Chondrocyte (in vitro differentiated cells): ENCODE data around the gene LILRA5. TPM values are rescaled to one million over a fixed set of nuclear protein-coding genes. Genes with fewer than 3 reads are reported as not detected.
"Not testable (repeated sequence)": the region's sequence is repeated elsewhere in the genome, so short reads cannot be mapped to it uniquely, and the experiment has no call there.

ENCODE experiments used
- DNase-seq: peaks from one replicate; pipeline ENCODE4 v3.0.0; 2021; ENCODE audit warnings: mixed read lengths, low spot score
- H3K27ac Mint-ChIP-seq: one replicate; pipeline ENCODE4 v1.8.0; 2021; ENCODE audit warnings: mild to moderate bottlenecking, moderate library complexity, mixed read lengths; ENCODE audit not compliant: unreplicated experiment
- H3K27me3 Mint-ChIP-seq: 2 replicates; pipeline ENCODE4 v1.8.0; 2021; ENCODE audit warnings: low read depth, mixed read lengths
- H3K36me3 Mint-ChIP-seq: 2 replicates; pipeline ENCODE4 v1.8.0; 2021; ENCODE audit warnings: low read depth, mixed read lengths
- H3K4me1 Mint-ChIP-seq: 2 replicates; pipeline ENCODE4 v1.8.0; 2021; ENCODE audit warnings: low read depth, mild to moderate bottlenecking, mixed read lengths
- H3K4me3 Mint-ChIP-seq: one replicate; pipeline ENCODE4 v1.8.0; 2021; ENCODE audit warnings: mild to moderate bottlenecking, moderate library complexity, mixed read lengths; ENCODE audit not compliant: unreplicated experiment
- H3K9me3 Mint-ChIP-seq: 2 replicates; pipeline ENCODE4 v1.8.0; 2021; ENCODE audit warnings: low read depth, mixed read lengths
- CTCF ChIP-seq: fragments of 200-600 bp; sonication (generic); IDR thresholded peaks from 2 replicates; pipeline ENCODE4 v1.5.0; 2021; ENCODE audit warnings: antibody characterized with exemption, mild to moderate bottlenecking, moderate library complexity
- total RNA-seq: library from RNA; stranded (reverse); gene quantifications from 3 replicates; pipeline ENCODE4 v1.2.1, GENCODE V29; 2021

The LILRA5 gene
- total RNA-seq, 1 donor from 2014 or later: not detected

- Mint-ChIP-seq H3K4me3 (no peak overlapping the region), H3K9me3 (peaks cover 14% of the 10 kb centered on the region), H3K27me3 (peaks cover 16% of the 10 kb centered on the region), H3K36me3 (no peaks in the 10 kb centered on the region), H3K4me1 (no peaks in the 10 kb centered on the region), H3K27ac (no peak overlapping the region)
- DNase-seq: no peak
- TF ChIP-seq CTCF: no peak
Measured at GRCh38 chr19:54297759-54298305, 15.1 kb downstream of the LILRA5 start.

- H3K4me3 Mint-ChIP-seq: no peak overlapping the region
- TF ChIP-seq CTCF: no peak
- peaks cover 14% of the 10 kb centered on the region for H3K9me3 Mint-ChIP-seq
- H3K27me3 Mint-ChIP-seq: peaks cover 7% of the 10 kb centered on the region
- H3K27ac Mint-ChIP-seq: no peak overlapping the region
- no peaks in the 10 kb centered on the region for H3K4me1 Mint-ChIP-seq
- no peak for DNase-seq
- no peaks in the 10 kb centered on the region for H3K36me3 Mint-ChIP-seq
Measured at GRCh38 chr19:54294539-54294938, 18.4 kb downstream of the LILRA5 start.

- not testable (repeated sequence) for DNase-seq, H3K4me1 Mint-ChIP-seq, H3K27me3 Mint-ChIP-seq, H3K36me3 Mint-ChIP-seq, H3K4me3 Mint-ChIP-seq, H3K27ac Mint-ChIP-seq
- H3K9me3 Mint-ChIP-seq: peaks cover 11% of the 10 kb centered on the region
Measured at GRCh38 chr19:54289160-54289559, 23.8 kb downstream of the LILRA5 start.

GRCh38 chr19:54287456-54287855, 25.5 kb downstream of the LILRA5 start:
- Mint-ChIP-seq H3K27me3 (peaks cover 5% of the 10 kb centered on the region), H3K27ac (no peak overlapping the region), H3K9me3 (no peaks in the 10 kb centered on the region)

GRCh38 chr19:54286283-54286682, 26.7 kb downstream of the LILRA5 start:
- not testable (repeated sequence) for H3K4me1 Mint-ChIP-seq, H3K4me3 Mint-ChIP-seq, H3K27me3 Mint-ChIP-seq, H3K36me3 Mint-ChIP-seq, H3K9me3 Mint-ChIP-seq, H3K27ac Mint-ChIP-seq, DNase-seq

More at GRCh38 chr19:54287456-54287855, 25.5 kb downstream of the LILRA5 start:
- no peaks in the 10 kb centered on the region for H3K36me3 Mint-ChIP-seq
- TF ChIP-seq CTCF: no peak
- DNase-seq: no peak
- H3K4me1 Mint-ChIP-seq: no peaks in the 10 kb centered on the region
- no peak overlapping the region for H3K4me3 Mint-ChIP-seq

- not testable (repeated sequence) for DNase-seq, H3K27me3 Mint-ChIP-seq, H3K4me1 Mint-ChIP-seq
Measured at GRCh38 chr19:54285427-54286056, 27.4 kb downstream of the LILRA5 start.

More at GRCh38 chr19:54285427-54286056, 27.4 kb downstream of the LILRA5 start:
- not testable (repeated sequence) for H3K9me3 Mint-ChIP-seq, H3K27ac Mint-ChIP-seq, H3K4me3 Mint-ChIP-seq, H3K36me3 Mint-ChIP-seq
